Sigmoid colon (tissue), 7 donors: ENCODE measurements around the gene KIF5A. TPM values are rescaled to one million over a fixed set of nuclear protein-coding genes. Genes with fewer than 3 reads are reported as not detected.
A peak's percentile ranks its signal among the peaks of the same experiment; 100 is the strongest.

ENCODE experiments used
- DNase-seq: peaks from one replicate; pipeline ENCODE4 v3.0.0-alpha.2; 2019
- H3K27ac ChIP-seq, 4 donors: fragments of 200-600 bp; sonication (generic); one replicate each; pipeline ENCODE4 v1.5.1; 2016 to 2019; ENCODE audit warnings: mild to moderate bottlenecking in 1 of 4
- H3K27me3 ChIP-seq, 3 donors: fragments of 200-600 bp; sonication (generic); one replicate each; pipeline ENCODE4 v1.5.1; 2019; ENCODE audit warnings: mild to moderate bottlenecking in 1 of 3
- H3K36me3 ChIP-seq, 4 donors: fragments of 200-600 bp; sonication (generic); one replicate each; pipeline ENCODE4 v1.5.1; 2016 to 2019
- H3K4me1 ChIP-seq, 4 donors: fragments of 200-600 bp; sonication (generic); one replicate each; pipeline ENCODE4 v1.5.1; 2017 to 2019
- H3K4me3 ChIP-seq, 4 donors: fragments of 200-600 bp; sonication (generic); one replicate each; pipeline ENCODE4 v1.5.1; 2017 to 2019; ENCODE audit warnings: mild to moderate bottlenecking in 2 of 4, moderate library complexity in 1 of 4
- H3K9me3 ChIP-seq, 4 donors: fragments of 200-600 bp in 3 of 4; sonication (generic) in 3 of 4; one replicate each; pipeline versions ENCODE4 v1.5.1 to v1.6.1; 2013 to 2019
- CTCF ChIP-seq, 4 experiments: fragments of 450-650 bp in 3 of 4; fragments of 200-600 bp in 1 of 4; IDR thresholded peaks; one replicate each; pipeline ENCODE4 v1.5.1; 2016 to 2019; ENCODE audit warnings: antibody characterized with exemption in 4 of 4, mild to moderate bottlenecking in 3 of 4, moderate library complexity in 2 of 4
- EP300 ChIP-seq, 4 donors: sonication (generic); formaldehyde crosslinking; IDR thresholded peaks; one replicate each; pipeline ENCODE4 v1.6.1; 2017; ENCODE audit warnings: antibody characterized with exemption in 4 of 4
- POLR2A ChIP-seq, 2 donors: fragments of 450-650 bp; IDR thresholded peaks; one replicate each; pipeline ENCODE4 v1.6.1; 2016; ENCODE audit warnings: antibody characterized with exemption in 2 of 2, mild to moderate bottlenecking in 2 of 2, moderate library complexity in 2 of 2
- POLR2AphosphoS5 ChIP-seq, 4 donors: sonication (generic); formaldehyde crosslinking; IDR thresholded peaks; one replicate each; pipeline ENCODE4 v1.6.1; 2017; ENCODE audit warnings: antibody characterized with exemption in 4 of 4
- WGBS, 2 donors: extraction: QIAGEN DNeasy Blood & Tissue Kit; methylation state at CpG; one replicate each; pipeline ENCODE4 v1.1.7; 2013; 5-methylcytosine and 5-hydroxymethylcytosine counted together
- intact Hi-C: fragments of 100-400 bp; cut with DNase I; formaldehyde crosslinking; loops from one replicate; pipeline ENCODE4 v1.15.1; 2023
- polyA plus RNA-seq, 3 donors: library from polyadenylated mRNA; stranded (reverse); fragments of 200-250 nt; gene quantifications; one replicate each; pipeline ENCODE4 v1.2.3, GENCODE V29; 2013
- total RNA-seq, 4 donors: library from RNA; depleted of rRNA; stranded (reverse); fragments of >200 nt; gene quantifications; one replicate each; pipeline ENCODE4 v1.1.0, GENCODE V29; 2016
- donor health status: healthy with polysubstance abuse.
- donor health status: Bipolar disorder and iron deficiency.
- donor health status: healthy.

The KIF5A gene
- total and polyA plus RNA-seq, 7 donors = under 0.01 to 8.9 (median 3.6) TPM

GRCh38 chr12:57619434-57620244 is 69.8 kb downstream of the KIF5A start:
- Histone ChIP-seq H3K36me3 (peaks cover 16 to 28% (median 21%) of the 10 kb centered on the region in 4 donors), H3K4me3 (no peak overlapping the region), H3K27me3 (peaks cover 0 to 42% (median 4%) of the 10 kb centered on the region in 3 donors), H3K4me1 (peaks cover 0 to 35% (median 33%) of the 10 kb centered on the region in 4 donors), H3K9me3 (no peaks in the 10 kb centered on the region), H3K27ac (no peak overlapping the region)
- 11 to 20% methylated on average over 46 of the region's 46 CpGs for WGBS, 2 donors
- intact Hi-C loops = loop anchor here (5.0 kb wide), 1 partner anchor 73 kb away; the partner anchor contains the start of gene OS9
- TF ChIP-seq EP300 (IDR thresholded peaks at IDR 0.05) (no peak), POLR2AphosphoS5 (IDR thresholded peaks at IDR 0.05) (peak in 2 of 4 donors; percentile 3 to 12), CTCF (IDR thresholded peaks at IDR 0.05) (no peak), POLR2A (IDR thresholded peaks at IDR 0.05) (no peak)
- peak; percentile 65 for DNase-seq

GRCh38 chr12:57620245-57620935 is 70.5 kb downstream of the KIF5A start:
- peaks cover 10 to 27% (median 18%) of the 10 kb centered on the region in 4 donors for H3K36me3 ChIP-seq
- WGBS, 2 donors = 15 to 21% methylated on average over 13 of the region's 13 CpGs
- H3K27me3 ChIP-seq = peaks cover 0 to 48% (median 4%) of the 10 kb centered on the region in 3 donors
- peaks cover 0 to 28% (median 26%) of the 10 kb centered on the region in 4 donors for H3K4me1 ChIP-seq
- TF ChIP-seq CTCF (IDR thresholded peaks at IDR 0.05) = no peak
- no peak for TF ChIP-seq POLR2A (IDR thresholded peaks at IDR 0.05)
- TF ChIP-seq EP300 (IDR thresholded peaks at IDR 0.05) = no peak
- TF ChIP-seq POLR2AphosphoS5 (IDR thresholded peaks at IDR 0.05) = no peak
- H3K9me3 ChIP-seq = no peaks in the 10 kb centered on the region
- no peak overlapping the region for H3K27ac ChIP-seq
- no peak overlapping the region for H3K4me3 ChIP-seq
- no peak for DNase-seq
- intact Hi-C loops = loop anchor here (5.0 kb wide), 1 partner anchor 72 kb away; the partner anchor contains the start of gene OS9

- intact Hi-C loops = loop anchor here (1.0 to 5.0 kb wide), 2 partner anchors 38 to 71 kb away; partner anchors contain the start of gene OS9
- Histone ChIP-seq H3K27me3 (peaks cover 0 to 53% (median 4%) of the 10 kb centered on the region in 3 donors), H3K9me3 (no peaks in the 10 kb centered on the region), H3K4me1 (peaks cover 0 to 22% (median 20%) of the 10 kb centered on the region in 4 donors), H3K4me3 (peak overlapping the region in 3 of 4 donors; percentile 40 to 48 (median 44)), H3K36me3 (peaks cover 5 to 27% (median 12%) of the 10 kb centered on the region in 4 donors), H3K27ac (no peak overlapping the region)
- WGBS, 2 donors = 4 to 5% methylated on average over 42 of the region's 42 CpGs
- DNase-seq = peak; percentile 74
- TF ChIP-seq EP300 (IDR thresholded peaks at IDR 0.05) (no peak), POLR2AphosphoS5 (IDR thresholded peaks at IDR 0.05) (no peak), POLR2A (IDR thresholded peaks at IDR 0.05) (no peak), CTCF (IDR thresholded peaks at IDR 0.05) (no peak)
These were observed 71.2 kb downstream of the KIF5A start for GRCh38 chr12:57620936-57621496.

- peak overlapping the region in 3 of 4 donors; percentile 40 to 48 (median 44) for H3K4me3 ChIP-seq
- peaks cover 0 to 59% (median 4%) of the 10 kb centered on the region in 3 donors for H3K27me3 ChIP-seq
- peaks cover 0 to 17% (median 15%) of the 10 kb centered on the region in 4 donors for H3K4me1 ChIP-seq
- TF ChIP-seq EP300 (IDR thresholded peaks at IDR 0.05) (no peak), CTCF (IDR thresholded peaks at IDR 0.05) (peak; percentile 93 to 96 (median 94)), POLR2AphosphoS5 (IDR thresholded peaks at IDR 0.05) (peak in 1 of 4 donors; percentile 27), POLR2A (IDR thresholded peaks at IDR 0.05) (no peak)
- no peaks in the 10 kb centered on the region for H3K9me3 ChIP-seq
- H3K27ac ChIP-seq = no peak overlapping the region
- 3% methylated on average over 49 of the region's 49 CpGs for WGBS, 2 donors
- peaks cover 0 to 27% (median 8%) of the 10 kb centered on the region in 4 donors for H3K36me3 ChIP-seq
- intact Hi-C loops = loop anchor here (1.0 to 5.0 kb wide), 2 partner anchors 38 to 71 kb away; partner anchors contain the start of gene OS9
- DNase-seq = peak; percentile 81
These were observed 71.9 kb downstream of the KIF5A start for GRCh38 chr12:57621497-57622292.
